GM19372 (cell line): ENCODE results near the gene REEP5.

Experiments
- ATAC-seq: cut with Tn5 transposase; IDR thresholded peaks from one replicate; pipeline ENCODE4 v1.9.1; 2021; ENCODE audit warnings: mild to moderate bottlenecking, low read depth, moderate library complexity; ENCODE audit not compliant: unreplicated experiment

The REEP5 gene

GRCh38 chr5:112849912-112850311 lies 72.1 kb downstream of the REEP5 start:
- no peak for ATAC-seq

GRCh38 chr5:112848116-112848811 lies 73.8 kb downstream of the REEP5 start:
- ATAC-seq, result peak; percentile 100

GRCh38 chr5:112847306-112847705 lies 74.7 kb downstream of the REEP5 start:
- no peak for ATAC-seq

- ATAC-seq, result no peak
Observed at GRCh38 chr5:112846556-112846955, 75.5 kb downstream of the REEP5 start.

- no peak for ATAC-seq
Observed at GRCh38 chr5:112844489-112844888, 77.5 kb downstream of the REEP5 start.

DNA sequence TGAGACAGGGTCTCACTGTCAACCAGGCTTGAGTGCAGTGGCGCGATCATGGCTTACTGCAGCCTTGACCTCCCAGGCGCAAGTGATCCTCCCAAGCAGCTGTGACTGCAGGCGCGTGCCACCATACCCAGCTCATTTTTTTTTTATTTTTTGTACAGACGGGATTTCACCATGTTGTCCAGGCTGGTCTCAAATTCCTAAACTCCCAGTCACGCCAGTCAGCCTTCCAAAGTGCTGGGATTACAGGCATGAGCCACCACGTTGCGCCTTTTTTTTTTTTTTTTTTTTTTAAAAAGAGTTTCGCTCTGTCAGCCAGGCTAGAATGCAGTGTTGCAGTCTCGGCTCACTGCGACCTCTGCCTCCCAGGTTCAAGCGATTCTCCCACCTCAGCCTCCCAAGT lies 88.1 kb downstream of the REEP5 start:
- no peak for ATAC-seq

DNA sequence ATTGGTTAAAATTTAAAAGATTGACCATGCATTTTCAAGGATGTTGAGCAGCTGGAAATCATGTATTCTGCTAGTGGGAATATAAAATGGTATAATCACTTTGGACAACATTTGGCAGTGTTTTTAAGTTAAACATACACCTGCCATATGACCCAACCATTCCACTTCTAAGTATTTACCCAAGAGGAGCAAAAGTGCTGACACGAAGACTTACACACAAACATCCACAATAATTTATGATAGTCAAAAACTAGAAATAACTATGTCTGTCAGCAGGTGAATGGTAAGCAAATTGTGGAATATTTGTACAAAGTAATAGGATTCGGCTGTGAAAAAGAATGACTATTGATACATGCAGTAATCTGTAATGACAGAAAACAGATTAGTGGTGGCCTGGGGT lies 91.6 kb downstream of the REEP5 start:
- ATAC-seq, result no peak
